Measurements from ENCODE around the gene DNAAF8.
"Not testable (repeated sequence)": the region's sequence is repeated elsewhere in the genome, so short reads cannot be mapped to it uniquely, and the experiment has no call there.

The DNAAF8 gene

DNA sequence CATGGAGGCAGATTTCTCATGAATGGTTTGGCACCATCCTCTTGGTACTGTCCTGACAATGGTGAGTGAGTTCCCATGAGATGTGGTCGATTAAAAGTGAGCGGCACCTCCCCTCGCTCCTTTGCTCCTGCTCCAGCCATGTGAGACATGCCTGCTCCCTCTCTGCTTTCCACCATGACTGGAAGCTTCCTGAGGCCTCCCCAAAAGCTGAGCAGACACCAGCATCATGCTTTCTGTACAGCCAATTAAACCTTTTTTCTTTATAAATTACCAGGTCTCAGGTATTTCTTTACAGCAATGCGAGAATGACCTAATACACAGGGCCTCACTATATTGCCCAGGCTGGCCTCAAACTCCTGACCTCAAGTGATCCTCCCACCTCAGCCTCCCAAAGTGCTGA, 20.5 kb downstream of the DNAAF8 start:
- DNase-seq = no peak

DNA sequence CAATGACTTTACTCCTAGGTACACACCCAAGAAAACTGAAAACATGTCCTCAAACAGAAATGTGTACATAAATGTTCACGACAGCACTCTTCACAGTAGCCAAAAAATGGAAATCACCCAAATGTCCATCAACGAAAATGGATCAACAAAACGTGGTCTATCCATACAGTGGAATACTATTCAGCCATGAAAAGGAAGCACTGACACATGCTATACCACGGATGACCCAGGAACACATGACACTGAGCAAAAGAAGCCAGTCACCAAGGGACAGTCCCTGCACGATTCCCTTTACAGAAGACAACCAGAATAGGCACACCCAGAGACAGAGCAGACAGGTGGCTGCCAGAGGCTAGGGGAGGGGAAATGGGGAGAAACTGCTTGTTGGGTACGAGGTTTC, 21.4 kb downstream of the DNAAF8 start:
- DNase-seq = no peak

DNA sequence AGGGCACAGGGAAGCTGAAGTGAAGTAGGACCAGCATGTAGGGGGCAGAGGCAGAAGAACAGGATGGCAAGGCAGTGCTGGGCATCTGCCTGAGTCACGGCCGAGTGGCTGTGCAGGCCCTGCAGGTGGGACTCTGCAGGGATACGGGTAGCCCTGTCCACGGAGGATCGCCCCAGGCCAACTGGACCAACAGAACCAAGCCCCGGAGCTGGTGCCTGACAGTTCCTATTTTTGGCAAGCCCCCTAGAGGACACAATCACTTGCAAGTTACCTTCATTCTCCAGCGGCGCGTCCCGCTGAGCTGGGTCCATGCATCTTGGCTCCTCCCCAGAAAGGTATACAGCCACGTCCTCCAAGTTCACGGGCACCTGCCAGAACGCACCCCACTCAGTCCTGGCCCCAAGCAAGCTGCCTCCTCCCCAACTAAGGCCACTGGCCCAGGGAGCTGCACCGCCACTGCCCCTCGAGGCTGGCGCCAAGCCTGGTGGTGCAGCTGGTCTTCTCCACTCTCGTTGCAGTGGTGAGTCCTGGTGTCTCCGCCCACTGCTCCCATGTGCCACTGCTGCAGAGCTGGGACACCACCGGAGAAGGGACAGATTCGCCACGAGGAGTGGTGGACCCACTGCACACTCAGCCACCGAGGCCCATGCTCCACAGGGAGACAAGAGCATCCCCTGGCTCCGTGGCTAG, 26.0 kb downstream of the DNAAF8 start:
- DNase-seq = no peak

DNA sequence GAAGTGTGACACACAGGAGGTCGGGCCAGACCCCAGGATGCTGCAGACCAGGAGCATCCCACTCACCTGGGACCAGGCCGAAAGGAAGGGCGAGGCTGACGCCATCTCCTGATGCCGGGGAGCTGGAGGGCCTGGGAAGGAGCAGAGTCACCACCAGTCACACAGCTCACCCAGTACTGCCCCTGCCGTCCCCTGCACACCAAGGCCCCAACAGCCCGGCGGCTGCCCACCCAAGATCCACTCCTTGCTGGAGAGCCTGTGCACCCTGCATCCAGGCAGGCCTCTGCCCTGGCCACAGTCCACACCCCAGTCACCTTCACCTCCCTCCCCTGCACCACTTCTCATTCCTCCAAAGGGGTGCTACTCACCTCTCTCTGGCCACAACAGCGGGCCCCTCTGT, 27.9 kb downstream of the DNAAF8 start:
- DNase-seq = no peak

GRCh38 chr16:4763791-4764190, 29.5 kb downstream of the DNAAF8 start:
- no peak for DNase-seq

- no peak for DNase-seq
Observed at GRCh38 chr16:4765511-4766474, 31.5 kb downstream of the DNAAF8 start.

GRCh38 chr16:4766875-4767628, 32.7 kb downstream of the DNAAF8 start, which contains the start of gene ZNF500:
TSS of gene ZNF500 (minus strand) at chr16:4767162. CDS start at chr16:4765978, 1,184 bp downstream.
- peak; percentile 99 for DNase-seq

DNA sequence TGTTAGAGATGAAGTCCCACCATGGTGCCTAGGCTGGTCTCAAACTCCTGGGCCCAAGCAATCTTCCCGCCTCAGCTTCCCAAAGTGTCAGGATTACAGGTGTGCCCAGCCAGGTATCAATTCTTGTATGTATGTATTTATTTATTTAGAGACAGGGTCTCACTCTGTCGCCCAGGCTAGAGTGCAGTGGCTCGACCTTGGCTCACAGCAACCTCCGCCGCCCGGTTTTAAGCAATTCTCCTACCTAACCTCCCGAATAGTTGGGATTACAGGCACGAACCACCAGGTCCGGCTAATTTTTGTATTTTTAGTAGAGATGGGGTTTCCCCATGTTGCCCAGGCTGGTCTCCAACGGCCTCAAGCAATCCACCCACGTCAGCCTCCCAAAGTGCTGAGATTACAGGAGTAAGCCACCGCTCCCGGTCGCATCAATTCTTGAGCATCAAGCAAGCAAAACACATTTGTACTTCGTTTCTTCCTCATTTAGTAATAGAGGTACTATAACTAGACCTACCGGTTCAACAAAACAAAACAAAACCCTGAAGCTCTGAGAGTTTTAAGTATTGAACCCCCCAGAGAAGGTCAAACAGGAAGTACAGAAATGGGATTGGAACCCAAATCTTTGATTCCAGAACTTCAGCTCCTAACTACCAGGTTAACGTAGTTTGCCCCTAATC, 33.7 kb downstream of the DNAAF8 start:
- no peak for DNase-seq

GRCh38 chr16:4768549-4769305, 34.4 kb downstream of the DNAAF8 start:
- DNase-seq = peak; percentile 83

- no peak for DNase-seq
Observed at GRCh38 chr16:4769306-4769638, 34.9 kb downstream of the DNAAF8 start.

- no peak for DNase-seq
Observed at GRCh38 chr16:4771646-4772045, 37.3 kb downstream of the DNAAF8 start.

DNA sequence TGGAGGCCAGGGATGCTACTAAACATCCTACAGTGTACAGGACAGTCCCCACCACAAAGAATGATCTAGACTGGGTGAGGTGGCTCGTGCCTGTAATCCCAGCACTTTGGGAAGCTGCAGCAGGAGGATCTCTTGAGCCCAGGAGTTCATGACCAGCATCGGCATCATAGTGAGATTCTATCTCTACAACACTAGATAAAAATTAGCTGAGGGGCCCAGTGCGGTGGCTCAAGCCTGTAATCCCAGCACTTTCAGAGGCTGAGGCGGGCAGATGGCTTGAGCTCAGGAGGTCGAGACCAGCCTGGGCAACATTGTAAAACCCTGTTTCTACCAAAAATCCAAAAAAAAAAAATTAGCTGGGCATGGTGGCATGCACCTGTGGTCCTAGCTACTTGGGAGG, 38.0 kb downstream of the DNAAF8 start:
- DNase-seq = no peak

DNA sequence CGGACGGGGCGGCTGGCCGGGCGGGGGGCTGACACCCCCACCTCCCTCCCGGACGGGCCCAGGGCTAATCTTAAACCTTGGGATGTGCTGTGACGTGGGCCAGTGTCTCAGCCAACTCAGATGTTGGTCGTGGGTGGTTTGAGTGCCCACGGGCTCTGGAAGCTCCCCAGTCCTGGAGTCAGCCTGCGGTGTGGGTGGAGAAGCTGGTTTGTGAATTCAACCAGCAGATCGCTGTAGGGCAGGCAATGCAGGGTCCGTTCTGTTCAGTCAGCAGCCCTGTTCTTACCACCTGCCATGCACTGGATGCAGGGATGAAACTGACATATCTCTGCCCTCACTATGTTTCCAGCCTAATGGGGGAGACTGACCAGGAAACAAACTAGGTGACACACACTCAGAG, 40.7 kb downstream of the DNAAF8 start:
- DNase-seq = no peak

GRCh38 chr16:4776141-4776705, 41.9 kb downstream of the DNAAF8 start:
- DNase-seq = no peak

DNA sequence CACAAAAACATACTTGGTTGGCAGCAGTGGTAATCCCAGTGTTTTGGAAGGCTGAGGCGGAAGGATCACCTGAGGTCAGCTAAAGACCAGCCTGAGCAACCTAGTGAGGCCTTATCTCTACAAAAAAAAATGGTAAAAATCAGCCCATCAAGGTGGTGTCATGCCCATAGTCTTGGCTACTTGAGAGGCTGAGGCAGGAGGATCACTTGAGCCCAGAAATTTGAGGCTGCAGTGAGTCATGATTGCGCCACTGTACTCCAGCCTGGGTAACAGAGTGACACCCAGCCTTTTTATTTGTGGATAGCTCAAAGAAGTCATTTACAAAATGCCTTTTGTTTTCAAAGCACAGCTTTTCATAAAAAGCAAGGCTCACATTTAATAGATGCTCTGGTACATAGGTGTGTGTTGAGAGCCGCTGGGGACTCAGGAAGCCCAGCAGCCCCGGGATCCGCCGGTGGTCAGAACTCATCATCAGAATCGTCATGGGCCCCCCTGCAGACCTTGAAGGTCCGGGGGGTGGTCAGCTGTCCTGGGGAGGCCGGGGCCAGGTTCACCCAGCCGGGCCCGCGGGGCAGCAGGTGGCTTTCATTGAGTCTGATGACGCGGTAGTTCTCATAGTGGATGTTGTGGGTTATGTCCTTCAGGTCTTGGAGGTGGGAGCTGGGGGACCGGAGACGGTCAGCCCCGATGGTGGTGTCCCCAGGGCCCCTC, 43.2 kb downstream of the DNAAF8 start:
- DNase-seq = no peak

- DNase-seq = no peak
Observed at GRCh38 chr16:4778050-4778392, 43.7 kb downstream of the DNAAF8 start.

DNA sequence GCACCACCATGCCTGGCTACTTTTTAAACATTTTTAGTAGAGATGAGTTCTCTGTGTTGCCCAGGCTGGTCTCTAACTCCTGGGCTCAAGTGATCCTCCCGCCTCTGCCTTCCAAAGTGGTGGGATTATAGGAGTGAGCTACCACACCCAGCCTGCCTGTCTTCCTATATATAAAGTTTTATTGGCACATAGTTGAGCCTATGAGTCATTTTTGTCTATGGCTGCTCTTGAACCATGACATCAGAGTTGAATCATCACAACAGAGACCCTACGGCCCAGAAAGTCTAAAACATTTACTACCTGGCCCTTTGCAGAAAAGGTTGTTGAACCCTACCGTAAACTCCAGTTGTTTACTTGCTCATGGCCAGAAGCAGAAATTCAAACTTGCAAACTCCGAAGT, 45.9 kb downstream of the DNAAF8 start:
- DNase-seq = no peak

GRCh38 chr16:4783251-4783950, 49.1 kb downstream of the DNAAF8 start:
- DNase-seq = no peak

GRCh38 chr16:4783951-4784336, 49.6 kb downstream of the DNAAF8 start:
- DNase-seq = no peak

DNA sequence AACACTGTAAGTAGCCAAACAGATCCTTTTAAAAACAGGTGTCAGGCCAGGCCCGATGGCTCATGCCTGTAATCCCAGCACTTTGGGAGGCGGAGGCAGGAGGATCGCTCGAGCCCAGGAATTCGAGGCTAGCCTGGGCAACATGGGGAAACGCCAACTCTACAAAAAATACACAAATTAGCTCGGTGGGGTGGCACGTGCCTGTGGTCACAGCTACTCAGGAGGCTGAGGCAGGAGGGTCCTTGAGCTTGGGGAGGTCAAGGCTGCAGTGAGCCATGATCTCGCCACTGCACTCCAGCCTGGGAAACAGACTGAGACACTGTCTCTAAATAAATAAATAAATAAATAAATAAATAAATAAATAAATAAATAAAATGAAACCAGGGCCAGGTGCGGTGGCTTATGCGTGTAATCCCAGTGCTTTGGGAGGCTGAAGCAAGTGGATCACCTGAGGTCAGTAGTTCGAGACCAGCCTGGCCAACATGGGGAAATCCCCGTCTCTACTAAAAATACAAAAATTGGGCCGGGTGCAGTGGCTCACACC, 50.2 kb downstream of the DNAAF8 start:
- DNase-seq = not testable (repeated sequence)
